HFF-Myc (cell line): ENCODE measurements around the gene RGS6.

Experiments
- DNase-seq: peaks from one replicate; pipeline ENCODE4 v3.0.0-alpha.2; 2011; ENCODE audit warnings: low read depth; ENCODE audit errors: extremely low read depth
- H3K4me3 ChIP-seq: replicated peaks from 2 replicates; pipeline ENCODE4 v1.5.1; 2011; ENCODE audit warnings: low read depth, mild to moderate bottlenecking, control low read depth, low read length
- TF ChIP-seq, protein P1 (sequence below): IDR thresholded peaks from 2 replicates; pipeline ENCODE4 v1.5.1; 2012; ENCODE audit warnings: mild to moderate bottlenecking, low read depth, low read length, control low read depth; ENCODE audit errors: missing control alignments

RGS6 gene

DNA sequence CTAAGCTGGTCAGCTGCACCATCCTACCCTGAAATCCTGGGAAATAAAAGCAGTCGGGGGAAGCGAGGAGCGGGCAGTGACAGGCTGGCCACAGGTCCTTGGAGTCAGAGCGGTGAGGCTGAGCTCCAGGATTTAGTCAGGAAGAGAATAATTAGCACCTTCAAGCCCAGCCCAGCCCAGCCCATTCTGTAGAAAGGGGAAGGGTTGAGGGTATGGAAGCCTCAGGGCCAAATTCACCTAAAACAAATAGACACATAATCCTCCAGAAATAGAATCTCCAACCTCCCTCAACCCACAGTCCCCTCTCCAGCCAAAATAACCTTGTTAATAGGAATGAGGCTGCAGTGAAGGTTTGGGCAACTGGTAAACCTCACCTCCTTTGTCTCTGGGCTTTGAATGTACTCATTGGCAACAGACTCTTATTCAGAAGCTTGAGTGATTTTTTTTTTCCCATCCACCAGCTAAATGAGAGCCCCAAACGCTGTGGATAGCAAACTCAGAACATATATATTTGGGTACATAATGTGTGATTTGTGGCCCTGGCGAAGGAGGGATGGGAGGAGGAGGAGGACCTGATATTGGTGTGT lies 627.5 kb downstream of the RGS6 start:
- DNase-seq = no peak
- no peak overlapping the region for H3K4me3 ChIP-seq
- TF ChIP-seq, protein P1, sequence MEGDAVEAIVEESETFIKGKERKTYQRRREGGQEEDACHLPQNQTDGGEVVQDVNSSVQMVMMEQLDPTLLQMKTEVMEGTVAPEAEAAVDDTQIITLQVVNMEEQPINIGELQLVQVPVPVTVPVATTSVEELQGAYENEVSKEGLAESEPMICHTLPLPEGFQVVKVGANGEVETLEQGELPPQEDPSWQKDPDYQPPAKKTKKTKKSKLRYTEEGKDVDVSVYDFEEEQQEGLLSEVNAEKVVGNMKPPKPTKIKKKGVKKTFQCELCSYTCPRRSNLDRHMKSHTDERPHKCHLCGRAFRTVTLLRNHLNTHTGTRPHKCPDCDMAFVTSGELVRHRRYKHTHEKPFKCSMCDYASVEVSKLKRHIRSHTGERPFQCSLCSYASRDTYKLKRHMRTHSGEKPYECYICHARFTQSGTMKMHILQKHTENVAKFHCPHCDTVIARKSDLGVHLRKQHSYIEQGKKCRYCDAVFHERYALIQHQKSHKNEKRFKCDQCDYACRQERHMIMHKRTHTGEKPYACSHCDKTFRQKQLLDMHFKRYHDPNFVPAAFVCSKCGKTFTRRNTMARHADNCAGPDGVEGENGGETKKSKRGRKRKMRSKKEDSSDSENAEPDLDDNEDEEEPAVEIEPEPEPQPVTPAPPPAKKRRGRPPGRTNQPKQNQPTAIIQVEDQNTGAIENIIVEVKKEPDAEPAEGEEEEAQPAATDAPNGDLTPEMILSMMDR = no peak

DNA sequence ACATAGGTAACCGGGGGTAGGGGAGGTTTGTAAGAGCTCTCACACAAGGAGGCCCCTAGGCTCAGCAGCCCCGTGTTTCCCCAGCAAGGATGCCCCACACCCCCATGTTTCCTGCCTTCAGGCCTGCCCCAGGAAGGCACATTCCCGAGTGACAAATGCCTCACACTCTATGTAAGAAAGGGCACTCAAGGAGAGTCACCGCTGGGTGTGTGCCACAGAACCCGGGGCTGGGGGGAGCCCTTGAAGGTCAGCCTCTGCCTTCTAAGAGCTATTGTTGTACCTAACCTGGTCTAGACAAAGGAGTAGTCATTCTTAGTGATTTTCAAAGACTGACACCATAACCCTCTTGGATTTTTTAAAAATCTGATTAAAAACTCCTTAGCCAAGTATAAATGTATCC lies 628.1 kb downstream of the RGS6 start:
- H3K4me3 ChIP-seq = no peak overlapping the region
- no peak for DNase-seq
- TF ChIP-seq, protein P1 = no peak

DNA sequence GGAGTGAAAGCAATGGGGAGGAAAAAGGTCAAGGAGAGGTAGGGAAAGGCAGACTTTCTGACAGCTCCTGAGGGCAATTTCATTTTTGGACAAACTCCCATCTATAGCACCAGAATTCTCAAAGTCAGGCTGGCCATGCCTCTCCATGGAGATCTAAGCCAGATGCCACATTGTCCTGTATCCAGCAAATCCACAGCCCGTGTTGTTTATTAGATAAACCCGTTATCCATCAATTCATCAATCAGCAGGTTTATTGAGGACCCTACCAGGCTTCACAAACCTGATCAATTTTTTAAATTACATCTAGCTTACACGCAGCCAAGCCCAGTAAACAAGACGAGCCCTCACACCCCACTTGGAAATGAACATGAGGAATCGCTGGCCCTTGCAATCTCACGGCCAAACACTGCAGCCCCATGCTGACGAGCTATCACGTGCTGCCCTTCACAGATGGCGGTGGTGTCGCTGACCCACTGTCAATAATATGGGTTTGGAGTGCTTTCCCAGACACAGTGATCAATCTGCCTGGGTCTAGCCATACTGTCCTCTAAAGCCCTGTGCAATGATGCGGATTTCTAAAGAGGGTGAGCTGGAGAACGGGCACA lies 628.8 kb downstream of the RGS6 start:
- DNase-seq = no peak
- H3K4me3 ChIP-seq = no peak overlapping the region
- TF ChIP-seq, protein P1 = no peak

DNA sequence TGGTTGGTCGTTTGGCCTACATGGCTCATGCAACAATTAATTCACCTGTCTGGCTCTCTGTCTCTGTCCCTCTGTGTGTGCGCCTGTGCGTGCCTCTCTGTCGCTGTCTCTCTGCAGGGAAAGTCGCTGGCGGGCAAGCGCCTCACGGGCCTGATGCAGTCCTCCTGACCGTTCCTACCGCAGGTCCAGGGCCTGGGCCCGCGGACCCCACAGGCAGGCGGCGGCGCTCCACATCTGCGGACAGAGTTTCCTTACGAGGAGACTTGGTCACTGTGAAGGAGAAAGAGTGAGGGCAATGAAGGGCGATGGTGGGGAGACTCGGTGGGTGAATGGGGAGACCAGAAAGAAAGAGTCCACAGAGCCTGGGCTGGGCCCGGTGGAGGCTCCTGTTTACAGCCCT lies 630.1 kb downstream of the RGS6 start:
- H3K4me3 ChIP-seq = no peak overlapping the region
- TF ChIP-seq, protein P1 = no peak
- DNase-seq = no peak

DNA sequence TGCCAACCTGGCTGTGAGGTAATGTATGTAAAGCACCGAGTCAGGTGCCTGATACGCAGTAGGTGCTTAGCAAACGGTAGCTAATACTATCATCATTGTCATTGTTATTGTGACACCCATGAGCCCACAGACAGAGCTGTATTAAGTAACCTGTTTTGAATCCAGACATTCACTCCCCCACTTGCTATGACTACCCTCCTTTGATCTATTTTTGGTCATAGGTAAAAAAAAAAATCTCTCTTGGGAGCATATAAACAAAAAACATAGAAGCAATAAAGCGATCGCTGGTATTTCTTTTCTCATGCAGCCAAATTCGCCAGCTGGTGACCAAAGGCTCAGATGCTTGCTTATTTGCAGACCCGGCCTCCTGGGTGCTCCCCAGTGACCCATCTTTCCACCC lies 631.4 kb downstream of the RGS6 start:
- TF ChIP-seq, protein P1 = no peak
- no peak overlapping the region for H3K4me3 ChIP-seq
- no peak for DNase-seq

DNA sequence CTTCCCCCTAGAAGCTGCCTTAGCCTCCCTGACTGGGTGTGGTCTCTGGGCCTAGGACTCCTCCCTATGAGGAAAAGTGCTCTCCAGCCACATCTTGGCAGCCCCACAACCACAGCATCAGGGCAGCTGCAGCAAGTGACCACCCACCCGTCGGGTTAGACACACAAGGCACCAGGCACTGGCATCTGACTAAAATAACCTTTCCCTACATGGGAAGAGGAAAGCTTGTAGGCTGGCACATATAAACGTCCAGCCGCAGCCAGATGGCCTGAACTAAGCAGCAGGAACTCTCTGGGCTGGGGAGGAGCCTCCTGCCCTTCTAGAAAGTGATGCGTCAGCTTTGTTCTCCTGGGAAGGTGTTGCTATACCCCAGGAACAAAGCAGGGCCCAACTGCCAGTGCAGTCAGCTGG lies 632.9 kb downstream of the RGS6 start:
- TF ChIP-seq, protein P1 = no peak
- DNase-seq = no peak
- H3K4me3 ChIP-seq = no peak overlapping the region

DNA sequence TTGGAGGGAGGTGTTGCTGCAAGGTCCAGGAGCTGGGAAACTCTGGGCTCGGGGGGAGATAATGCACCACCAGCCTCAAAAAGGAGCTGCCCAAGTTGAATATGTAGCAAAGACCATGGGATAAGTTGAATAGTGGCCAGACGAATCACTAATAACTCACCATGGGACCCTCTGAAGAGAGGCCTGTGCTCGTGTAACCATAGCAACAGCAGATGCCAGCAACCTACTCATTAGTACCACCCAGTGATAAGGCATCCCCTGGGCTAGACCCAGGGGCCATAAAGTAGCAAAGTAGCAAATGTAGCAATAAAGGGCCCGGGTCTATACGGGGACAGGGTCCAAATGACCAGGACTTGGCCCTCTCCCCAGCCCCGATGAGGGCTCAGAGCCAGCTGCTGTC lies 633.7 kb downstream of the RGS6 start:
- no peak for DNase-seq
- TF ChIP-seq, protein P1 = no peak
- H3K4me3 ChIP-seq = no peak overlapping the region
